ENCODE data around the gene SFRP4. TPM values are rescaled to one million over a fixed set of nuclear protein-coding genes. Genes with fewer than 3 reads are reported as not detected.

The SFRP4 gene
- total and polyA plus RNA-seq, 12 donors: 0.20 to 9.9 (median 2.9) TPM

- WGBS, 2 donors: 66 to 73% methylated on average over 3 of the region's 3 CpGs
These were observed 16.8 kb downstream of the SFRP4 start for GRCh38 chr7:37899712-37900247.

DNA sequence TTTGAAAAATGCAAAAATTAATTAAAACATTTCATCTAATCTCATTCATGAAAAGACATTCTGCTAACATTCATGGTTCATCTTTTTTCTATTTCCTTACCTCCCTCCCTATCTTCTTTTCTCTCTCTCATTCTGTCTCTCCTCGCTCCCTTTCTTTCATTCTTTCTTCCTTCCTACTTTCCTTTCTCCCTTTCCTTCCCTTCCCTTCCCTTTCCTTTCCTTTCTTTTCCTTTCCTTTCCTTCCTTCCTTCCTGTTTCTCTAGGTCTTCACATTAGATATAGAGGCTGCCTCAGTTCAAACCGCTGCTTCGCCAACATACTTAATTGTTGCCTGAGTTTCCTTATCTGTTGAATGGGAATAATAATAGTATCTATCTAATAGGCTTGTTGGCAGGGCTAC lies 21.9 kb downstream of the SFRP4 start:
- intact Hi-C loops (cut with DNase I): no loop called here

More at GRCh38 chr7:37899712-37900247, 16.8 kb downstream of the SFRP4 start:
- Histone ChIP-seq H3K36me3 (no peaks in the 10 kb centered on the region), H3K27me3 (peaks cover 0 to 4% (median 0%) of the 10 kb centered on the region in 7 donors), H3K27ac (no peak overlapping the region), H3K4me3 (no peak overlapping the region), H3K9me3 (no peaks in the 10 kb centered on the region), H3K4me1 (peaks cover 0 to 17% (median 7%) of the 10 kb centered on the region in 9 donors)
- intact Hi-C loops (cut with DNase I): loop anchor here in 9 of 10 donors (2.0 to 10.0 kb wide), 6 partner anchors 205 to 475 kb away; no protein-coding TSS in a partner anchor
- TF ChIP-seq, protein P1, sequence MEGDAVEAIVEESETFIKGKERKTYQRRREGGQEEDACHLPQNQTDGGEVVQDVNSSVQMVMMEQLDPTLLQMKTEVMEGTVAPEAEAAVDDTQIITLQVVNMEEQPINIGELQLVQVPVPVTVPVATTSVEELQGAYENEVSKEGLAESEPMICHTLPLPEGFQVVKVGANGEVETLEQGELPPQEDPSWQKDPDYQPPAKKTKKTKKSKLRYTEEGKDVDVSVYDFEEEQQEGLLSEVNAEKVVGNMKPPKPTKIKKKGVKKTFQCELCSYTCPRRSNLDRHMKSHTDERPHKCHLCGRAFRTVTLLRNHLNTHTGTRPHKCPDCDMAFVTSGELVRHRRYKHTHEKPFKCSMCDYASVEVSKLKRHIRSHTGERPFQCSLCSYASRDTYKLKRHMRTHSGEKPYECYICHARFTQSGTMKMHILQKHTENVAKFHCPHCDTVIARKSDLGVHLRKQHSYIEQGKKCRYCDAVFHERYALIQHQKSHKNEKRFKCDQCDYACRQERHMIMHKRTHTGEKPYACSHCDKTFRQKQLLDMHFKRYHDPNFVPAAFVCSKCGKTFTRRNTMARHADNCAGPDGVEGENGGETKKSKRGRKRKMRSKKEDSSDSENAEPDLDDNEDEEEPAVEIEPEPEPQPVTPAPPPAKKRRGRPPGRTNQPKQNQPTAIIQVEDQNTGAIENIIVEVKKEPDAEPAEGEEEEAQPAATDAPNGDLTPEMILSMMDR (IDR thresholded peaks at IDR 0.05): no peak
- ATAC-seq: no peak
- no peak for DNase-seq

DNA sequence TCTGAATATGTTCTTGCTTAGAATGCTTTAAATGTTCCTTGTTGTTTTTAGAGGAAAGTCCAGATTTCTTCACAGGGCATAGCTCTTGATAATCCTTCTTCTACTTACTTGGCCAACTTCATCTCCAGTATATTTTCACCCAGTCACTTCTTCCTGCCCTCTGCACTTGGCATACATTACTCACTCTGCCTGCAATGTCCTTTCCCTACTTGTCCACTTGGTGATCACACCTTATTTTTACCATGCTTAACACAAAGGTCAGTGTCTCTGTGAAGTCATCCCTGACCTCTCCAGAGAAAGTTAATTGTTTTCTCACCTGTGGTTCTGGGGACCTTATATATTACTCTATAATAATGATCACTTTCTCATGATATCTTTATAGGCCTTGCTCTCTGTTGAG lies 23.3 kb downstream of the SFRP4 start:
- DNase-seq: no peak
- ATAC-seq: no peak
- Histone ChIP-seq H3K36me3 (no peaks in the 10 kb centered on the region), H3K4me3 (no peak overlapping the region), H3K27ac (no peak overlapping the region), H3K9me3 (no peaks in the 10 kb centered on the region), H3K27me3 (peaks cover 0 to 4% (median 0%) of the 10 kb centered on the region in 7 donors), H3K4me1 (no peaks in the 10 kb centered on the region)
- TF ChIP-seq, protein P1 (IDR thresholded peaks at IDR 0.05): no peak
- intact Hi-C loops (cut with DNase I): no loop called here

More for the DNA sequence above, 21.9 kb downstream of the SFRP4 start:
- no peaks in the 10 kb centered on the region for H3K36me3 ChIP-seq
- H3K27ac ChIP-seq: no peak overlapping the region
- H3K9me3 ChIP-seq: no peaks in the 10 kb centered on the region
- peaks cover 0 to 4% (median 0%) of the 10 kb centered on the region in 7 donors for H3K27me3 ChIP-seq
- 55 to 68% methylated on average over 3 of the region's 3 CpGs for WGBS, 2 donors
- ATAC-seq (no peak), DNase-seq (no peak)
- no peaks in the 10 kb centered on the region for H3K4me1 ChIP-seq
- no peak overlapping the region for H3K4me3 ChIP-seq
- TF ChIP-seq, protein P1 (IDR thresholded peaks at IDR 0.05): no peak

DNA sequence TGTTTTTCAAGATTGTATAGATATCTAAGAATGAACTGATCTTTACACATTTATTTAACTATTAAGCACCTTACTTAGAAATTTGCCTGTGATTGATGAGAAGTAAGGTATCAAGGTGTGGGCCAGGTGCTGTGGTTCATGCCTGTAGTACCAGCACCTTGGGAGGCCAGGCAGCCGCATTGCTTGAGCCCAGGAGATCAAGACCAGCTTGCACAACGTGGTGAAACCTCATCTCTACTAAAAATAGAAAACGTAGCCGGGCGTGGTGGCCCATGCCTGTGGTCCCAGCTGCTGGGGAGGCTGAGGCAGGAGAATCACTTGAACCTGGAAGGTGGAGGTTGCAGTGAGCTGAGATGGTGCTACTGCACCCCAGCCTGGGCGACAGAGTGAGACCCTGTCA lies 34.5 kb downstream of the SFRP4 start:
- DNase-seq: no peak
- TF ChIP-seq, protein P1 (IDR thresholded peaks at IDR 0.05): no peak
- no peak for ATAC-seq

More for the DNA sequence above, 34.5 kb downstream of the SFRP4 start:
- intact Hi-C loops (cut with DNase I): no loop called here
- Histone ChIP-seq H3K27ac (no peak overlapping the region), H3K4me1 (no peaks in the 10 kb centered on the region), H3K4me3 (no peak overlapping the region), H3K27me3 (peaks cover 0 to 10% (median 4%) of the 10 kb centered on the region in 7 donors), H3K36me3 (no peaks in the 10 kb centered on the region), H3K9me3 (peaks cover 0 to 19% (median 0%) of the 10 kb centered on the region in 11 donors)
- WGBS, 2 donors: 81 to 83% methylated on average over 6 of the region's 6 CpGs

Other genes starting within 250 kb of the SFRP4 start
- gene GPR141, start 233.1 kb downstream of the SFRP4 start, total RNA-seq: 1 to 10 TPM in 1 of 10 donors, under 1 TPM in 3, not detected in 6; 0.32 to 3.1 (median 0.74) TPM
- under 1 TPM in 1 of 2 donors, not detected in 1; 0.06 TPM for gene GPR141, start 233.1 kb downstream of the SFRP4 start, polyA plus RNA-seq
- under 1 TPM in 2 of 10 donors, not detected in 8; 0.15 to 0.19 TPM for gene NME8, start 68.2 kb downstream of the SFRP4 start, total RNA-seq
- gene NME8, start 68.2 kb downstream of the SFRP4 start, polyA plus RNA-seq: not detected
- gene EPDR1, start 3.8 kb upstream of the SFRP4 start, total RNA-seq: 10 to 100 TPM; 33.9 to 75.0 (median 59.3) TPM
- 10 to 100 TPM in 1 of 2 donors, 1 to 10 TPM in 1; 7.8 to 10.2 TPM for gene EPDR1, start 3.8 kb upstream of the SFRP4 start, polyA plus RNA-seq

Measured in heart right ventricle (tissue), 16 donors.